Gastrocnemius medialis (tissue), 4 donors: Measurements from ENCODE around the gene RSF1.

ENCODE experiments used
- POLR2A ChIP-seq, 2 donors: fragments of 450-650 bp; IDR thresholded peaks; one replicate each; pipeline ENCODE4 v1.6.1; 2017; ENCODE audit warnings: antibody characterized with exemption in 2 of 2, mild to moderate bottlenecking in 2 of 2, moderate library complexity in 2 of 2
- TF ChIP-seq, protein P1 (sequence below), 5 experiments: fragments of 450-650 bp in 3 of 5; fragments of 200-600 bp in 2 of 5; sonication (generic) in 2 of 5; IDR thresholded peaks in 4 of 5; conservative IDR thresholded peaks in 1 of 5; 1 replicate in 4 of 5; 2 replicates in 1 of 5; pipeline ENCODE4 v1.5.1; 2016 to 2019; ENCODE audit warnings: antibody characterized with exemption in 5 of 5, mild to moderate bottlenecking in 3 of 5, moderate library complexity in 3 of 5

DNA sequence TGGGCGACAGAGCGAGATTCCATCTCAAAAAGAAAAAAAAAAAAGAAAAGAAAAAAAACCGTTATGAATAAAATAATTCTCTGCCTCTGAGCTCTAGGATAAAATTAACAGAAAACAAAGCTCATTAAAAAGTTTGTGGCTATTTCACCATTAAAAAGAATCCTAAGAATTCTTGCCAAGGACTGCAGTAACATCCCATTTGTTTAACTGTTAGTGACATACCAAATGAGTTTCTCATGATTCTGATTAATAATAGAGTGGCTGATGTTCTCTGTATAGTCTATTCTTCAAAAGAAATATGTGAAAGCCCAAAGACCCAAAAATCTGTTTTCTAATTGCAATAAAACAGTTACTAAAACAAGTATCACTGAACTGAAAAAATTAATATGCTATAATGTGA, 202.6 kb downstream of the RSF1 start:
- TF ChIP-seq, protein P1, sequence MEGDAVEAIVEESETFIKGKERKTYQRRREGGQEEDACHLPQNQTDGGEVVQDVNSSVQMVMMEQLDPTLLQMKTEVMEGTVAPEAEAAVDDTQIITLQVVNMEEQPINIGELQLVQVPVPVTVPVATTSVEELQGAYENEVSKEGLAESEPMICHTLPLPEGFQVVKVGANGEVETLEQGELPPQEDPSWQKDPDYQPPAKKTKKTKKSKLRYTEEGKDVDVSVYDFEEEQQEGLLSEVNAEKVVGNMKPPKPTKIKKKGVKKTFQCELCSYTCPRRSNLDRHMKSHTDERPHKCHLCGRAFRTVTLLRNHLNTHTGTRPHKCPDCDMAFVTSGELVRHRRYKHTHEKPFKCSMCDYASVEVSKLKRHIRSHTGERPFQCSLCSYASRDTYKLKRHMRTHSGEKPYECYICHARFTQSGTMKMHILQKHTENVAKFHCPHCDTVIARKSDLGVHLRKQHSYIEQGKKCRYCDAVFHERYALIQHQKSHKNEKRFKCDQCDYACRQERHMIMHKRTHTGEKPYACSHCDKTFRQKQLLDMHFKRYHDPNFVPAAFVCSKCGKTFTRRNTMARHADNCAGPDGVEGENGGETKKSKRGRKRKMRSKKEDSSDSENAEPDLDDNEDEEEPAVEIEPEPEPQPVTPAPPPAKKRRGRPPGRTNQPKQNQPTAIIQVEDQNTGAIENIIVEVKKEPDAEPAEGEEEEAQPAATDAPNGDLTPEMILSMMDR (IDR thresholded peaks at IDR 0.05 in 4 of 5, conservative IDR thresholded peaks at IDR 0.05 in 1 of 5) = no peak
- TF ChIP-seq POLR2A (IDR thresholded peaks at IDR 0.05) = no peak
